ENCODE data around the gene NT5DC2. TPM values are rescaled to one million over a fixed set of nuclear protein-coding genes. Genes with fewer than 3 reads are reported as not detected.

Gene NT5DC2
- total and polyA plus RNA-seq, 2 of the 8 experiments (the other 6 are each of a cell fraction or from before 2014, with no cell fraction given): 331 to 477 TPM

DNA sequence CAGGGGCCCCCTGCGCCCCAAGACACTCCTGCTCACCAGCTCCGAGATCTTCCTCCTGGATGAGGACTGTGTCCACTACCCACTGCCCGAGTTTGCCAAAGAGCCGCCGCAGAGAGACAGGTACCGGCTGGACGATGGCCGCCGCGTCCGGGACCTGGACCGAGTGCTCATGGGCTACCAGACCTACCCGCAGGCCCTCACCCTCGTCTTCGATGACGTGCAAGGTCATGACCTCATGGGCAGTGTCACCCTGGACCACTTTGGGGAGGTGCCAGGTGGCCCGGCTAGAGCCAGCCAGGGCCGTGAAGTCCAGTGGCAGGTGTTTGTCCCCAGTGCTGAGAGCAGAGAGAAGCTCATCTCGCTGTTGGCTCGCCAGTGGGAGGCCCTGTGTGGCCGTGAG is 41.6 kb downstream of the NT5DC2 start (continued):
- TF ChIP-seq CHD7 (IDR thresholded peaks at IDR 0.05; ENCODE audit: insufficient replicate concordance, low read length) (no peak), NANOG (IDR thresholded peaks at IDR 0.05; ENCODE audit: insufficient read depth, low read depth, low read length, poor library complexity, severe bottlenecking) (no peak), CHD1 (IDR thresholded peaks at IDR 0.05; ENCODE audit: low read depth, low read length) (no peak), MAX (IDR thresholded peaks at IDR 0.05) (no peak), JUN (IDR thresholded peaks at IDR 0.05; ENCODE audit: low read depth, low read length) (no peak), TBP (IDR thresholded peaks at IDR 0.05; ENCODE audit: low read depth, low read length) (no peak), NRF1 (IDR thresholded peaks at IDR 0.05; ENCODE audit: low read depth, low read length) (no peak), HDAC6 (IDR thresholded peaks at IDR 0.05; ENCODE audit: low read depth, low read length) (no peak), ATF3 (IDR thresholded peaks at IDR 0.05; ENCODE audit: insufficient read depth, low read depth, low read length) (no peak), CBX5 (IDR thresholded peaks at IDR 0.05; ENCODE audit: low read depth, low read length) (no peak)
- TF ChIP-seq, protein P1, sequence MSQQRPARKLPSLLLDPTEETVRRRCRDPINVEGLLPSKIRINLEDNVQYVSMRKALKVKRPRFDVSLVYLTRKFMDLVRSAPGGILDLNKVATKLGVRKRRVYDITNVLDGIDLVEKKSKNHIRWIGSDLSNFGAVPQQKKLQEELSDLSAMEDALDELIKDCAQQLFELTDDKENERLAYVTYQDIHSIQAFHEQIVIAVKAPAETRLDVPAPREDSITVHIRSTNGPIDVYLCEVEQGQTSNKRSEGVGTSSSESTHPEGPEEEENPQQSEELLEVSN (IDR thresholded peaks at IDR 0.05): no peak
